GM12892 (cell line): ENCODE measurements around the gene AP5B1.

Experiments used
- POLR2A ChIP-seq: IDR thresholded peaks from 2 replicates; pipeline ENCODE4 v1.6.1; 2011; ENCODE audit warnings: low read depth, low read length, control low read depth
- TAF1 ChIP-seq: IDR thresholded peaks from 2 replicates; pipeline ENCODE4 v1.6.1; 2011; ENCODE audit warnings: low read depth, mild to moderate bottlenecking, control low read depth, low read length, borderline replicate concordance

DNA sequence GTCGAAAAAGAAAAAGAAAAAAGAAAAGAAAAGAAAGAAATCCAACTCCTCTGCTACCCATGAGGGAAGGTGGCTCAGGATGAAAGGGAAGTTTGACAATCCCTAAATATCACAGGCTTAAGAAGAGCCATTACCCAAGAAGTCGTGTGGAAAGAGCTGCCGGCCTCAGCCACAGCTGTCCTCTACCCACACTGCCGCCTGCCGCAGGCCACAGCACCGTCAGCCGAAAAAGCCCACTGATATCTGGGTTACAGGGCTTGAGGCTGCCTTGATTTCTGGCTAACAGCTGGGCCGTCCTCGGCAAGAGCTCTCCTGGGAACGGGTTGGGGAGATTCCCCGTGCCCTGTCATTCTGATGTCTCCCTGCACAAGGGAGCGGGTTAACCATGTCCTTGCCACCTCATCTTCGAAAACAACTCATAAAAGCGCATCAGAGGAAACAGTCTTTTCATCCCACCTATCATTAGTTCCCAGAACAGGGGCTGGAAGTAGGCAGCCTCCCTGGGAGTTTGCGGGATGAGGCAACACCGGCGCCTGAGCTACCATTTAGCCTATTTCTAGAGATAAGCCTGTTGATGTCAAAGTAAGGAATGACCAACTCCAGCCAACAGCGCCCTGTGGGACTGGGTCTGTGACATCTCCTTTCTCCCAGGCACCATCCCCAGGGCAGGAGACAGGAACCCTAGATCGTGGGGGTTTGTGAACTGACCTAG lies 31.1 kb upstream of the AP5B1 start:
- TF ChIP-seq POLR2A: no peak
- no peak for TF ChIP-seq TAF1
